ENCODE measurements around the gene ZNF592.

DNA sequence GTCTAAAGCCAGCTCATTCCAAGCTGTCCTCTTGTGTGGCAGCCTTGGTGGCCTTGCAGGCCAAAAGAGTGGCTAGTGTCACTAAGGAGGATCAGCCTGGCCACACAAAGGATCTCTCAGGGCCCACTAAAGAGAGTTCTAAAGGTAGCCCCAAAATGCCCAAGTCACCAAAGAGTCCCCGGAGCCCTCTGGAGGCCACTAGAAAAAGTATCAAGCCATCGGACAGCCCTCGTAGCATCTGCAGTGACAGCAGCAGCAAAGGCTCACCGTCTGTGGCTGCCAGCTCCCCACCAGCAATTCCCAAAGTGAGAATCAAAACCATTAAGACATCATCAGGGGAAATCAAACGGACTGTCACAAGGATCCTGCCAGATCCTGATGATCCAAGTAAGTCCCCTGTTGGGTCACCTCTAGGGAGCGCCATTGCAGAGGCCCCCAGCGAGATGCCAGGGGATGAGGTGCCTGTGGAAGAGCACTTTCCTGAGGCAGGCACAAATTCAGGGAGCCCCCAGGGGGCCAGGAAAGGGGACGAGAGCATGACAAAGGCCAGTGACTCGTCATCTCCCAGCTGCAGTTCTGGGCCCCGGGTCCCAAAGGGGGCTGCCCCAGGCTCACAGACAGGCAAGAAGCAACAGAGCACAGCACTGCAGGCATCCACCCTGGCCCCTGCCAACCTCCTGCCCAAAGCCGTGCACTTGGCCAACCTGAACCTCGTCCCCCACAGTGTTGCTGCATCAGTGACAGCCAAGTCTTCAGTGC is 35.3 kb downstream of the ZNF592 start:
- TF ChIP-seq CTCF (conservative IDR thresholded peaks at IDR 0.05 in 1 of 2, IDR thresholded peaks at IDR 0.05 in 1 of 2; ENCODE audit: extremely low read depth in 1 of 2, insufficient read depth in 1 of 2, low read depth in 1 of 2, low read length in 2 of 2): no peak
- TF ChIP-seq EZH2 (IDR thresholded peaks at IDR 0.05; ENCODE audit: borderline replicate concordance, low read length): no peak
